GM19397 (cell line): ENCODE results near the gene C7orf33.
"Not testable (repeated sequence)": the region's sequence is repeated elsewhere in the genome, so short reads cannot be mapped to it uniquely, and the experiment has no call there.

Source experiments
- ATAC-seq: cut with Tn5 transposase; IDR thresholded peaks from one replicate; pipeline ENCODE4 v1.9.1; 2021; ENCODE audit warnings: mild to moderate bottlenecking, moderate library complexity; ENCODE audit not compliant: unreplicated experiment

Gene C7orf33

GRCh38 chr7:148590471-148590870, at the start of gene C7orf33:
Gene C7orf33, plus strand, starts transcription at chr7:148590766. Its CDS starts 160 bp downstream, at chr7:148590926.
- no peak for ATAC-seq

- no peak for ATAC-seq
Observed at GRCh38 chr7:148541891-148542504, 48.6 kb upstream of the C7orf33 start.

DNA sequence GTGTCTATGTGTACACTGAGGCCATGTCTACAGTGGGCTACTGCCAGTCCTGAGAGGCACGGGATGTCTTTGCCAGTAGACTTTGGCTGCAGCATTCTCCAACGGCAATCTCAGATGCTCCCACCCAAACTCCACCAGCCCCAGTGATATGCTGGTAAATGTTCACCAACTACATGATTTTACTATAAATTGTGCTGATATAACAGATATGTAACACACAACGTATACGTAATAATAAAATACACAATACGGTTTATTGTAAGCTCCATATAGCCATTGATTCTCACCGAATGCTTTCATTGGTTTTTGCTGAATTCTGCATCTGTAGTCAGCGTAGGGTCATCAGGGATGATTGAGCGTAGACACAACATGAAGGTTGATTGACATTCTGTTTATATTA, 47.3 kb upstream of the C7orf33 start:
- ATAC-seq, result no peak

GRCh38 chr7:148545172-148545571, 45.4 kb upstream of the C7orf33 start:
- ATAC-seq, result no peak

DNA sequence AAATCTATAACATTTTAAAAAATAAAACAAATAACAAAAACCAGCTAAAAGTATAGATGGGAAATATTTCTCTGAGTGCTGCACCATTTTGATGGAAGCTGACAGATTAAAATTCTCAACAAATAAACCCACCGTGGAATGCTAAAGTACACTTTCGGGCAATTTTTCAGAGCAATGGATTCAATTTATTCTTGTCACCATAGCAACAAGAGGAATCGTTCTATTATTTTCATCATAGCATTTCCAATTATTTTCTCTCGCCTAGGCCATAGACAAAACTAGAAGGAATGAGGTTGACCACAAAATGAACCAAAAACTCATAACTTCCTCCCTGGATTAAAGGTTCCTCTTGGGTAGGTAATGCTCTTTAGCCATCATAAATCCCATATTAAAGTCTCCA, 44.6 kb upstream of the C7orf33 start:
- no peak for ATAC-seq

DNA sequence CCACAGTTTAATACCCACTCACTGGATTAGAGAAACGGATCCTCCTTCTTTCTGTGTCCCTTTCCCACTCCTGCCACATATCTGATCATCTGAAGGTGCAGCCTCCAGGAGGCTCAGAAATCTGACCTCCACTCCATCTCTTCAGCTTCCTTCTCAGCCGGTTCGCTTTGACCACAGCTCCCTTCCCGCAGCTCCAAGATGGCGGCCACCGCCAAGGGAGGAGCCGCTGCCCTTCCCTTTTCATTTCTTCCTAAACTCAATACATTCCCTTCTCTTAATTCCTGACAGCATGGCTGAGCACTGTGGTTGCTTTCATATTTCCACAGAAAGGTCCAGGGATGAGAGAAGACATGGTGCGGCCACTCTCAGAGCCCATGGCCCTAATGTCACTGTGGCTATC, 43.7 kb upstream of the C7orf33 start:
- ATAC-seq, result no peak

- ATAC-seq, result no peak
Observed at GRCh38 chr7:148547951-148548350, 42.6 kb upstream of the C7orf33 start.

DNA sequence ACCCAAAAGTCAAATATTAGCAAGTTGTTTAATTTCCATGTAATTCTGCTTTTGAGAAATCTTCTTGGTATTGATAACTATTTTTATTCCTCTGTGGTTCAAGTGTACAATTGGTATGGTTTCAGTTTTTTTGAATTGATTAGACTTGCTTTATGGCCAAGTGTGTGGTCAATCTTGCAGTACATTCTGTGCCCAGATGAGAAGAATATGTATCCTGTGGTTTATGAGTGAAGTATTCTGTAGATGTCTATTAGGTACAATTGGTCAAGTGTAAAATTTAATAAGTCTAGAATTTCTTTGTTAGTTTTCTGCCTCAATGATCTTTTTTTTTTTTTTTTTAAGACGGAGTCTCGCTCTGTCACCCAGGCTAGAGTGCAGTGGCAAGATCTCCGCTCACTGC, 36.6 kb upstream of the C7orf33 start:
- no peak for ATAC-seq

DNA sequence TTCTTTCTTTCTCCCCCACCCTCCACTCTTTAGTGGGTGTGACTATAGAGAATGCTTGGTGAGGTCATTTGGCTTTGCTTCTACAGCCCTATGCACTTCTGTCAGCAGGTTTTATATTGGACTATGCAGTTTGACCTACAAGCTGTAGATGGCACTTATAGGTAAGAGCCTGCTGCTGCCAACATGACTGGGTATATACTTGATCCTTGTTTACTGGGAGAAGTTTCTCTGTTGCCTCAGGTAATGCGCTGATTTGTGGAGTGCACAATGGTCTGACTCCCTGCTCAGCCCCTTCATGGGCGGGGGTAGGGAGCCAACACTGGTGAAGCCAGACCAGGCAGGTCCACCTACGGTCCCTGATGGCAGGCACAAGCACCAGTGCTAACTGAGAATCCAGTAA, 33.7 kb upstream of the C7orf33 start:
- ATAC-seq, result no peak

DNA sequence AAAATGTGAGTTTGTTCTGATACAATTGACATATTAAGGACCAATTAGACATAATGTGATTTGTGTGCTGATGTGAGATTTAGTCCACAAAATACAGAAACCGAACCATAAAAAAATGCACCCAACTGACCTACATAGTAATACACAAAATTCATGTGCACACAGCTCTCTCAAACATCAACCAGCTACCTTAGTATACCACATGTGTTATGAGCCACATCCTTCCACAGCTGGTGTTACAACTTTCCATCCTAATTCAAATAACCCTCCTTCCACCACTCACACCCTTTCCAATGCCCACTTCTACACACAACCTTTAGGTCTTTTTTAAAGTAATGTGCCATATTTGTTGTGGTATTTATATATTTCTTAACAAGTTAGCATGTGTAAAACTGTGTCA, 31.7 kb upstream of the C7orf33 start:
- ATAC-seq, result no peak

GRCh38 chr7:148561099-148561498, 29.5 kb upstream of the C7orf33 start:
- no peak for ATAC-seq

GRCh38 chr7:148563583-148564274, 26.8 kb upstream of the C7orf33 start:
- ATAC-seq, result peak; percentile 19

DNA sequence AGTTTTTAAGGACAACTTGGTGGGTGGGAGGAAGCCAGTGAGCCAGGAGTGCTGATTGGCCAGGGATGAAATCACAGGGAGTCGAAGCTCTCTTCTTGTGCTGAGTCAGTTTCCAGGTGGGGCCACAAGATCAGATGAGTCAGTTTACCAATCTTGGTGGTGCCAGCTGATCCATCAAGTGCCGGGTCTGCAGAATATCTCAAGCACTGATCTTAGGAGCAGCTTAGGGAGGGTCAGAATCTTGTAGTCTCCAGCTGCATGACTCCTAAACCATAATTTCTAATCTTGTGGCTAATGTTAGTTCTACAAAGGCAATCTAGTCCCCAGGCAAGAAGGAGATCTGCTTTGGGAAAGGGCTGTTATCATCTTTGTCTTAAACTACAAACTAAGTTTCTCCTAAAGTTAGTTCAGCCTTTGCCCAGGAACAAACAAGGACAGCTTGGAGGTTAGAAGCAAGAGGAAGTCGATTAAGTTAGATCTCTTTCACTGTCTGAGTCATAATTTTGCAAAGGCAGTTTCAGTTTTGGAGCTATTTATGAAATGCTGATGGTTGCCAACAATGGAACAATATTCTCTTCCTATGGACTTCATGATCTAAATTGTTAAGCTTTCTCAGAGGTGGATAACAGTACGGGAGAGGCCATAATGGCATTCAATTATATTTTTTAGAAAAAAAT, 26.2 kb upstream of the C7orf33 start:
- peak; percentile 77 for ATAC-seq

DNA sequence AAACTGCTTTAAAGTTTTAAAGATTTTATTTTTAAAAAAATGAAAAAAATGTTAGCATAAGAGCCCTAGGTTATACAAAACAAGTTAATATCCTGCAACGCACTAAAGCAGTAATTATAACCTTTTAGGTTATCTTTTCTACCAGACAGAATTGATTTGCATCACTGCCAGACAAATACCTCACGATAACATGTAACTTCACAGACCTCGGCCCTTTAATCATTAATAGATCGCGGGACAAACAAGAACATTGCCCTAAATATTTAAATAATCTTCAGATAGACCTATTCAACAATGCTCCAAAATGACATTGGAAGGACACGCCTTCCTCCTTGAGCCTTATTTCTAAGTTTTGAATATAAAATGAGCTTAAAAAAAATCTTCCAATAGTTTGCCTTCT, 23.8 kb upstream of the C7orf33 start:
- ATAC-seq, result no peak

GRCh38 chr7:148567524-148567923, 23.0 kb upstream of the C7orf33 start:
- ATAC-seq, result no peak

DNA sequence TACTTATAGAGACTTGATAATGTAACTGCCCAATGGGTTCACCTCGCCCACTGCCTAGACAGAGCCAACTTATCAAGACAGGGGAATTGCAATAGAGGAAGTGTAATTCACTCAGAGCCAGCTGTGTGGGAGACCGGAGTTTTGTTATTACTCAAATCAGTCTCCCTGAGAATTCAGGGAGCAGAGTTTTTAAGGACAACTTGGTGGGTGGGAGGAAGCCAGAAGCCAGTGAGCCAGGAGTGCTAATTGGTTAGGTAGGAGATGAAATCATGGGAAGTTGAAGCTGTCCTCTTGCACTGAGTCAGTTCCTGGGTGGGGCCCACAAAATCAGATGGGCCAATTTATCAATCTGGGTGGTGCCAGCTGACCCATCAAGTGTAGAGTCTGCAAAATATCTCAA, 20.1 kb upstream of the C7orf33 start:
- ATAC-seq, result no peak

DNA sequence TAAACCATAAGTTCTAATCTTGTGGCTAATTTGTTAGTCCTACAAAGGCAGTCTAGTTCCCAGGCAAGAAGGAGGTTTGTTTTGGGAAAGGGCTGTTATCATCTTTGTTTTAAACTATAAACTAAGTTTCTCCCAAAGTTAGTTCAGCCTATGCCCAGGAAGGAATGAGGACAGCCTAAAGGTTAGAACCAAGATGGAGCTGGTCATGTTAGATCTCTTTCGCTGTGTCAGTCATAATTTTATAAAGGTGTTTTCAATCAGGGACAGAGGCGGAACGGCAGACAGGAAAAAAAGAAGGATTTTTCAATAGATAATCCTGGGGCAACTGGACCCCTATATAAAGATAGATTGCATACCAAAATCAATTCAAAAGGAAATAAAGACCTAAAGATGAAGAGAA, 19.6 kb upstream of the C7orf33 start:
- ATAC-seq, result not testable (repeated sequence)

DNA sequence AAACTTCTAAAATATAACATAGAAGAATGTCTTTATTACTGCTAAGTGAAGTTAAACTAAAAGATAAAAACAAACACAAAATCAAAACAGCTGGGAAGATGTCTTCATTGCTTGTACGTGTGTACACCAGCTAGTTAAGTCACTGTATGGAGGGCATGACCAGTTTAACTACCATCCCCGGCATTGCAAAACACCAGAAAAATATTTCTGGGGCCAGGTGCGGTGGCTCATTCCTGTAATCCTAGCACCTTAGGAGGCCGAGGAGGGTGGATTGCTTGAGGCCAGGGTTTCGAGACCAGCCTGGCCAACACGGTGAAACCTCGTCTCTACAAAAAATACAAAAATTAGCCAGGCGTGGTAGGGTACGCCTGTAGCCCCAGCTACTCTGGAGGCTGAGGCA, 19.2 kb upstream of the C7orf33 start:
- no peak for ATAC-seq

DNA sequence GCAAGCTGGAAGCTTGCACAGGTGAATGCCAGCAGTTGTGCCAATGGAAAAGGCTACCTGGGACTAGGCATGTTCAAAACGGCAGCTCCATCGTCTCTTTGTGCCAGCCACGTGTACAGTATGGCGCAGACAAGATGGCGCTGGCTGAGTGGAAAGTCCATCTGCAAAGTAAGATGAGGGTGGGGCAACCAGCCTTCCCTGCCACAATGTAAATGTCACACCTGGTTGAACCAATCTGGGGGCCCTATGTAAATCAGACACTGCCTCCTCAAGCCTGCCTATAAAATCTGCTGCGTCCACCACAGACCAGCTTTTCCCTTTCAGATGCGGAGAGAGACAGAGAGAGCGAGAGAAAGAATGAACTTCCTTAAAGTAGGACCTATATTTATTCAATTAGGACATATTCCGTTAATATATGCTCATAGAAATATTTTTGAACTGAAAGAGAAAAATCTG, 18.5 kb upstream of the C7orf33 start:
- no peak for ATAC-seq

GRCh38 chr7:148573581-148573980, 17.0 kb upstream of the C7orf33 start:
- not testable (repeated sequence) for ATAC-seq

- peak; percentile 68 for ATAC-seq
Observed at GRCh38 chr7:148575640-148576411, 14.7 kb upstream of the C7orf33 start.
